ENCODE results near the gene LRP1B.

- TF ChIP-seq EGR1 (IDR thresholded peaks at IDR 0.05) (no peak), RAD21 (IDR thresholded peaks at IDR 0.05; ENCODE audit: low read depth) (no peak), ZBTB7A (IDR thresholded peaks at IDR 0.05; ENCODE audit: low read depth) (no peak), TAF1 (IDR thresholded peaks at IDR 0.05; ENCODE audit: low read depth) (no peak), NFIC (IDR thresholded peaks at IDR 0.05) (no peak), USF1 (IDR thresholded peaks at IDR 0.05) (no peak)
These were observed 1657.0 kb downstream of the LRP1B start for GRCh38 chr2:140473851-140474250.

Measured in Ishikawa (cell line).